ENCODE results near the gene PEAR1.

PEAR1 gene

GRCh38 chr1:156883919-156884318 lies 9.6 kb upstream of the PEAR1 start:
- H3K79me2 ChIP-seq (ENCODE audit: control insufficient read depth, insufficient read depth, low read length, unreplicated experiment) = no peaks in the 10 kb centered on the region
- no peak overlapping the region for H3K27ac ChIP-seq (ENCODE audit: low read depth, low read length)
- H3K4me1 ChIP-seq (ENCODE audit: control insufficient read depth, insufficient read depth, low read length, unreplicated experiment) = no peaks in the 10 kb centered on the region
- H2AFZ ChIP-seq (ENCODE audit: low read length, unreplicated experiment) = no peak overlapping the region
- peaks cover 3% of the 10 kb centered on the region; the same call in 1 of the 2 replicates for H3K27me3 ChIP-seq (ENCODE audit: insufficient read depth, low read length)
- no peak overlapping the region for H3K4me3 ChIP-seq (ENCODE audit: low read depth, low read length)
- H3K36me3 ChIP-seq (ENCODE audit: insufficient read depth, low read length) = no peaks in the 10 kb centered on the region

GRCh38 chr1:156884560-156885184 lies 8.8 kb upstream of the PEAR1 start:
- no peaks in the 10 kb centered on the region for H3K27me3 ChIP-seq (ENCODE audit: insufficient read depth, low read length)
- H3K79me2 ChIP-seq (ENCODE audit: control insufficient read depth, insufficient read depth, low read length, unreplicated experiment) = no peaks in the 10 kb centered on the region
- no peak overlapping the region for H3K4me3 ChIP-seq (ENCODE audit: low read depth, low read length)
- no peaks in the 10 kb centered on the region for H3K4me1 ChIP-seq (ENCODE audit: control insufficient read depth, insufficient read depth, low read length, unreplicated experiment)
- no peaks in the 10 kb centered on the region for H3K36me3 ChIP-seq (ENCODE audit: insufficient read depth, low read length)
- no peak overlapping the region for H2AFZ ChIP-seq (ENCODE audit: low read length, unreplicated experiment)
- H3K27ac ChIP-seq (ENCODE audit: low read depth, low read length) = no peak overlapping the region

- Histone ChIP-seq H3K36me3 (ENCODE audit: insufficient read depth, low read length) (no peaks in the 10 kb centered on the region), H3K4me3 (ENCODE audit: low read depth, low read length) (no peak overlapping the region), H3K27ac (ENCODE audit: low read depth, low read length) (no peak overlapping the region), H3K4me1 (ENCODE audit: control insufficient read depth, insufficient read depth, low read length, unreplicated experiment) (no peaks in the 10 kb centered on the region), H2AFZ (ENCODE audit: low read length, unreplicated experiment) (no peak overlapping the region), H3K27me3 (ENCODE audit: insufficient read depth, low read length) (no peaks in the 10 kb centered on the region), H3K79me2 (ENCODE audit: control insufficient read depth, insufficient read depth, low read length, unreplicated experiment) (no peaks in the 10 kb centered on the region)
Observed at GRCh38 chr1:156885314-156885713, 8.2 kb upstream of the PEAR1 start.

- H3K4me1 ChIP-seq (ENCODE audit: control insufficient read depth, insufficient read depth, low read length, unreplicated experiment) = no peaks in the 10 kb centered on the region
- no peak overlapping the region for H3K27ac ChIP-seq (ENCODE audit: low read depth, low read length)
- H3K27me3 ChIP-seq (ENCODE audit: insufficient read depth, low read length) = no peaks in the 10 kb centered on the region
Observed at GRCh38 chr1:156885880-156886355, 7.6 kb upstream of the PEAR1 start.

GRCh38 chr1:156886583-156887281 lies 6.8 kb upstream of the PEAR1 start:
- H3K36me3 ChIP-seq (ENCODE audit: insufficient read depth, low read length) = no peaks in the 10 kb centered on the region
- H3K4me1 ChIP-seq (ENCODE audit: control insufficient read depth, insufficient read depth, low read length, unreplicated experiment) = no peaks in the 10 kb centered on the region
- H3K79me2 ChIP-seq (ENCODE audit: control insufficient read depth, insufficient read depth, low read length, unreplicated experiment) = no peaks in the 10 kb centered on the region
- H3K27ac ChIP-seq (ENCODE audit: low read depth, low read length) = no peak overlapping the region
- H3K4me3 ChIP-seq (ENCODE audit: low read depth, low read length) = no peak overlapping the region
- no peaks in the 10 kb centered on the region for H3K27me3 ChIP-seq (ENCODE audit: insufficient read depth, low read length)
- H2AFZ ChIP-seq (ENCODE audit: low read length, unreplicated experiment) = no peak overlapping the region

More at GRCh38 chr1:156885880-156886355, 7.6 kb upstream of the PEAR1 start:
- Histone ChIP-seq H3K36me3 (ENCODE audit: insufficient read depth, low read length) (no peaks in the 10 kb centered on the region), H3K4me3 (ENCODE audit: low read depth, low read length) (no peak overlapping the region), H2AFZ (ENCODE audit: low read length, unreplicated experiment) (no peak overlapping the region), H3K79me2 (ENCODE audit: control insufficient read depth, insufficient read depth, low read length, unreplicated experiment) (no peaks in the 10 kb centered on the region)

GRCh38 chr1:156887317-156887716 lies 6.2 kb upstream of the PEAR1 start:
- H2AFZ ChIP-seq (ENCODE audit: low read length, unreplicated experiment) = no peak overlapping the region
- H3K4me3 ChIP-seq (ENCODE audit: low read depth, low read length) = no peak overlapping the region
- no peaks in the 10 kb centered on the region for H3K79me2 ChIP-seq (ENCODE audit: control insufficient read depth, insufficient read depth, low read length, unreplicated experiment)
- no peaks in the 10 kb centered on the region for H3K27me3 ChIP-seq (ENCODE audit: insufficient read depth, low read length)
- no peaks in the 10 kb centered on the region for H3K36me3 ChIP-seq (ENCODE audit: insufficient read depth, low read length)
- no peak overlapping the region for H3K27ac ChIP-seq (ENCODE audit: low read depth, low read length)
- H3K4me1 ChIP-seq (ENCODE audit: control insufficient read depth, insufficient read depth, low read length, unreplicated experiment) = no peaks in the 10 kb centered on the region

GRCh38 chr1:156887734-156888133 lies 5.8 kb upstream of the PEAR1 start:
- no peaks in the 10 kb centered on the region for H3K79me2 ChIP-seq (ENCODE audit: control insufficient read depth, insufficient read depth, low read length, unreplicated experiment)
- no peaks in the 10 kb centered on the region for H3K36me3 ChIP-seq (ENCODE audit: insufficient read depth, low read length)
- no peaks in the 10 kb centered on the region for H3K4me1 ChIP-seq (ENCODE audit: control insufficient read depth, insufficient read depth, low read length, unreplicated experiment)
- no peaks in the 10 kb centered on the region for H3K27me3 ChIP-seq (ENCODE audit: insufficient read depth, low read length)
- no peak overlapping the region for H3K4me3 ChIP-seq (ENCODE audit: low read depth, low read length)
- H2AFZ ChIP-seq (ENCODE audit: low read length, unreplicated experiment) = no peak overlapping the region
- H3K27ac ChIP-seq (ENCODE audit: low read depth, low read length) = no peak overlapping the region

GRCh38 chr1:156889802-156890580 lies 3.5 kb upstream of the PEAR1 start:
- no peak overlapping the region for H3K4me3 ChIP-seq (ENCODE audit: low read depth, low read length)
- H2AFZ ChIP-seq (ENCODE audit: low read length, unreplicated experiment) = peak overlapping the region; percentile 74
- peaks cover 17% of the 10 kb centered on the region for H3K79me2 ChIP-seq (ENCODE audit: control insufficient read depth, insufficient read depth, low read length, unreplicated experiment)
- H3K27ac ChIP-seq (ENCODE audit: low read depth, low read length) = no peak overlapping the region
- no peaks in the 10 kb centered on the region for H3K36me3 ChIP-seq (ENCODE audit: insufficient read depth, low read length)
- H3K27me3 ChIP-seq (ENCODE audit: insufficient read depth, low read length) = no peaks in the 10 kb centered on the region
- H3K4me1 ChIP-seq (ENCODE audit: control insufficient read depth, insufficient read depth, low read length, unreplicated experiment) = peaks cover 8% of the 10 kb centered on the region

- peak overlapping the region; percentile 75 for H3K4me3 ChIP-seq (ENCODE audit: low read depth, low read length)
- H3K27me3 ChIP-seq (ENCODE audit: insufficient read depth, low read length) = no peaks in the 10 kb centered on the region
- H2AFZ ChIP-seq (ENCODE audit: low read length, unreplicated experiment) = no peak overlapping the region
- H3K27ac ChIP-seq (ENCODE audit: low read depth, low read length) = no peak overlapping the region
- no peaks in the 10 kb centered on the region for H3K36me3 ChIP-seq (ENCODE audit: insufficient read depth, low read length)
- peaks cover 25% of the 10 kb centered on the region for H3K79me2 ChIP-seq (ENCODE audit: control insufficient read depth, insufficient read depth, low read length, unreplicated experiment)
- peaks cover 32% of the 10 kb centered on the region for H3K4me1 ChIP-seq (ENCODE audit: control insufficient read depth, insufficient read depth, low read length, unreplicated experiment)
Observed at GRCh38 chr1:156892190-156893047, 1.1 kb upstream of the PEAR1 start.

- peaks cover 46% of the 10 kb centered on the region for H3K4me1 ChIP-seq (ENCODE audit: control insufficient read depth, insufficient read depth, low read length, unreplicated experiment)
- peaks cover 30% of the 10 kb centered on the region for H3K79me2 ChIP-seq (ENCODE audit: control insufficient read depth, insufficient read depth, low read length, unreplicated experiment)
- no peaks in the 10 kb centered on the region for H3K36me3 ChIP-seq (ENCODE audit: insufficient read depth, low read length)
- no peak overlapping the region for H2AFZ ChIP-seq (ENCODE audit: low read length, unreplicated experiment)
- H3K27me3 ChIP-seq (ENCODE audit: insufficient read depth, low read length) = no peaks in the 10 kb centered on the region
- peak overlapping the region; percentile 75 for H3K4me3 ChIP-seq (ENCODE audit: low read depth, low read length)
- H3K27ac ChIP-seq (ENCODE audit: low read depth, low read length) = peak overlapping the region; percentile 97
Observed at GRCh38 chr1:156894001-156894400, 483 bp downstream of the PEAR1 start.

Data from ACC112 (cell line).